ENCODE results near the gene ARMCX5.

Gene ARMCX5

DNA sequence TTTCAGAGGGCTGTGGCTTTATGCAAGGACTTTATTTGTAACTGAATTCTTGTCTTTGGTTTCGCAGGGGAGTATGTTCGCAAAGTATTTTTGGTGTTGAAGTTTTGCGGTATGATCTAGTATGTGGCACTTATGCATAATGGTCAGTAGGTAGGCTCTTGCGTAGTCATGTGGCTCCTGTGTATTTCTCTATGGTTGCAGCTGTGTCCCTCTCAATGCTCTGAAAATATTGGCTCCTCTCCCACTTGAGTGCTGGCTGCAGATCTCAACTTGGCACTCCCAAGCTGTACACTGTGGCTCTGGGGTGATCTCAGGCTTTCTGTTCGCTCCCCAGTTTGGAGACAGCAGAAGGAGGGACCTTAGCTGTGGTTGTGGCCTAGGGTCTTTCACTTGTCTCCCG is 24.8 kb downstream of the ARMCX5 start:
- TF ChIP-seq SIN3A (IDR thresholded peaks at IDR 0.05; ENCODE audit: borderline replicate concordance, insufficient read depth, low read length) (no peak), TAF1 (IDR thresholded peaks at IDR 0.05; ENCODE audit: borderline replicate concordance, insufficient read depth, low read length) (no peak), FOXP2 (optimal IDR thresholded peaks at IDR 0.05; ENCODE audit: borderline replicate concordance, extremely low read depth, extremely low read length, insufficient read depth) (no peak), POLR2AphosphoS5 (IDR thresholded peaks at IDR 0.05; ENCODE audit: low read depth, low read length) (no peak)
- TF ChIP-seq, protein P1, sequence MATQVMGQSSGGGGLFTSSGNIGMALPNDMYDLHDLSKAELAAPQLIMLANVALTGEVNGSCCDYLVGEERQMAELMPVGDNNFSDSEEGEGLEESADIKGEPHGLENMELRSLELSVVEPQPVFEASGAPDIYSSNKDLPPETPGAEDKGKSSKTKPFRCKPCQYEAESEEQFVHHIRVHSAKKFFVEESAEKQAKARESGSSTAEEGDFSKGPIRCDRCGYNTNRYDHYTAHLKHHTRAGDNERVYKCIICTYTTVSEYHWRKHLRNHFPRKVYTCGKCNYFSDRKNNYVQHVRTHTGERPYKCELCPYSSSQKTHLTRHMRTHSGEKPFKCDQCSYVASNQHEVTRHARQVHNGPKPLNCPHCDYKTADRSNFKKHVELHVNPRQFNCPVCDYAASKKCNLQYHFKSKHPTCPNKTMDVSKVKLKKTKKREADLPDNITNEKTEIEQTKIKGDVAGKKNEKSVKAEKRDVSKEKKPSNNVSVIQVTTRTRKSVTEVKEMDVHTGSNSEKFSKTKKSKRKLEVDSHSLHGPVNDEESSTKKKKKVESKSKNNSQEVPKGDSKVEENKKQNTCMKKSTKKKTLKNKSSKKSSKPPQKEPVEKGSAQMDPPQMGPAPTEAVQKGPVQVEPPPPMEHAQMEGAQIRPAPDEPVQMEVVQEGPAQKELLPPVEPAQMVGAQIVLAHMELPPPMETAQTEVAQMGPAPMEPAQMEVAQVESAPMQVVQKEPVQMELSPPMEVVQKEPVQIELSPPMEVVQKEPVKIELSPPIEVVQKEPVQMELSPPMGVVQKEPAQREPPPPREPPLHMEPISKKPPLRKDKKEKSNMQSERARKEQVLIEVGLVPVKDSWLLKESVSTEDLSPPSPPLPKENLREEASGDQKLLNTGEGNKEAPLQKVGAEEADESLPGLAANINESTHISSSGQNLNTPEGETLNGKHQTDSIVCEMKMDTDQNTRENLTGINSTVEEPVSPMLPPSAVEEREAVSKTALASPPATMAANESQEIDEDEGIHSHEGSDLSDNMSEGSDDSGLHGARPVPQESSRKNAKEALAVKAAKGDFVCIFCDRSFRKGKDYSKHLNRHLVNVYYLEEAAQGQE (IDR thresholded peaks at IDR 0.05; ENCODE audit: insufficient read depth in 1 of 2, low read depth in 2 of 2, low read length in 2 of 2), result no peak

DNA sequence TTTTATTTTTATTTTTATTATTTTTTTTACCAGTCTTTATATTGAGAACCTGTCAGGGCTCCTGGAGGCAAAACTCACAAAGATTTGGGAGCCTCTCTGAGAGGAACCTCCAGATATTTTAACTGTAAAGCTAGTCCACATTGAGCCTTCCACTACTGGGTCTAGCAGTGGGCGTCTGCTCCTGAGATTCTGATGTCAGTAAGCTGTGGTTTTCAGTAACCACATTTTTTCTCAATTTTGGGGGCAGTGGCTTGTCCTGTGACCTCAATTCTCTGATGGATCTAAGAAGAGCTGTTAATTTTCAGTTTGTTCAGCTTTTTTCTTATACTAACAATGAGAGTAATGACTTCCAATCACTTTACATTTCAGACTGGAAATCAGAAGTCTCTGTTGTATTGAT is 28.3 kb downstream of the ARMCX5 start:
- TF ChIP-seq FOXP2 (optimal IDR thresholded peaks at IDR 0.05; ENCODE audit: borderline replicate concordance, extremely low read depth, extremely low read length, insufficient read depth) (no peak), SIN3A (IDR thresholded peaks at IDR 0.05; ENCODE audit: borderline replicate concordance, insufficient read depth, low read length) (no peak), POLR2AphosphoS5 (IDR thresholded peaks at IDR 0.05; ENCODE audit: low read depth, low read length) (no peak), TAF1 (IDR thresholded peaks at IDR 0.05; ENCODE audit: borderline replicate concordance, insufficient read depth, low read length) (no peak)
- TF ChIP-seq, protein P1 (IDR thresholded peaks at IDR 0.05; ENCODE audit: insufficient read depth in 1 of 2, low read depth in 2 of 2, low read length in 2 of 2), result no peak

DNA sequence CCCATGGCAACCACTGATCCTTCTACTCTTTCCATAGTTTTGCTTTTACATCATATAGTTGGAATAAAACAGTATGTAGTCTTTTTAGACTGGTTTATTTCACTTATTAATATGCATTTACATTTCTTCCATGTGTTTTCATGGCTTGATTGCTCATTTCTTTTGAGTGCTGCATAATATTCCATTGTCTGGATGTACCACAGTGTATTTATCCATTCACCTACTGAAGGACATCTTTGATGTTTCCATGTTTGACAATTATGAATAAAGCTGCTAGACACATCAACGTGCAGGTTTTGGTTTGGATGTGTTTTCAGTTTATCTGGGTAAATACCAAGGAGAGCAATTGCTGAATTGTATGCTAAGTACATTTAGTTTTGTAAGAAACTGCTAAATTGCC is 38.2 kb downstream of the ARMCX5 start:
- no peak for TF ChIP-seq FOXP2 (optimal IDR thresholded peaks at IDR 0.05; ENCODE audit: borderline replicate concordance, extremely low read depth, extremely low read length, insufficient read depth)
- TF ChIP-seq, protein P1 (IDR thresholded peaks at IDR 0.05; ENCODE audit: insufficient read depth in 1 of 2, low read depth in 2 of 2, low read length in 2 of 2), result no peak
- TF ChIP-seq POLR2AphosphoS5 (IDR thresholded peaks at IDR 0.05; ENCODE audit: low read depth, low read length), result no peak
- no peak for TF ChIP-seq TAF1 (IDR thresholded peaks at IDR 0.05; ENCODE audit: borderline replicate concordance, insufficient read depth, low read length)
- TF ChIP-seq SIN3A (IDR thresholded peaks at IDR 0.05; ENCODE audit: borderline replicate concordance, insufficient read depth, low read length), result no peak

DNA sequence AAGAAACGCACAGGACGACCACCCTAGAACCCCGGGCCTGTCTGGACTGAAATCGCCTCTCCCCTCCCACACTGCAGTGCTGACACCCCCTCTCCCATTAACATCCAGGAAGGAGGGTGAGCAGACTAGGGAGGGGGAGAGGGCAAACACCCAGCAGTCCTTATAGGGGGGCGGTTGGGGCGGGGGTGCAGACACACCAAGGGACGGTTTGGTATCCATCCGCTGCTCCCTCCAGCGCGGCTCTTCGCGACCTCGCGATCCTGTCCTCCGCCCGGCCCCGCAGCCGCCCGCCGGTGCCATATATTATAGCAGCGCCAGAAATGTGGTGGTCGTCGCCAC is 51.6 kb downstream of the ARMCX5 start:
- TF ChIP-seq FOXP2 (optimal IDR thresholded peaks at IDR 0.05; ENCODE audit: borderline replicate concordance, extremely low read depth, extremely low read length, insufficient read depth) (no peak), SIN3A (IDR thresholded peaks at IDR 0.05; ENCODE audit: borderline replicate concordance, insufficient read depth, low read length) (no peak), POLR2AphosphoS5 (IDR thresholded peaks at IDR 0.05; ENCODE audit: low read depth, low read length) (no peak), TAF1 (IDR thresholded peaks at IDR 0.05; ENCODE audit: borderline replicate concordance, insufficient read depth, low read length) (no peak)
- TF ChIP-seq, protein P1 (IDR thresholded peaks at IDR 0.05; ENCODE audit: insufficient read depth in 1 of 2, low read depth in 2 of 2, low read length in 2 of 2), result no peak
